HEK293 (cell line): Measurements from ENCODE around the gene MMP11.

Experiments
- CTCF ChIA-PET: fragments of 350-600 bp; formaldehyde crosslinking; extraction: SDS; loops from one replicate; lab custom pipeline; 2021; ENCODE audit warnings: antibody characterized with exemption; lab: Yijun Ruan, JAX
- POLR2A ChIA-PET: fragments of 300-600 bp; formaldehyde crosslinking; extraction: SDS; loops from one replicate; lab custom pipeline; 2020; ENCODE audit warnings: antibody characterized with exemption, inconsistent platforms; lab: Yijun Ruan, JAX
- H3K27ac ChIP-seq: fragments of 200-500 bp; sonication (Bioruptor generic); 2 replicates; pipeline ENCODE4 v1.5.1; 2014; ENCODE audit warnings: low read depth, low read length, control low read depth, inconsistent platforms; ENCODE audit errors: extremely low read depth
- H3K36me3 ChIP-seq, 2 experiments: fragments of 200-500 bp in 1 of 2; sonication (Bioruptor generic) in 1 of 2; 1 replicate in 1 of 2; 2 replicates in 1 of 2; pipeline ENCODE4 v1.5.1; 2014 to 2017; ENCODE audit warnings: inconsistent platforms in 2 of 2, low read length in 2 of 2; ENCODE audit not compliant: control insufficient read depth in 2 of 2, insufficient read depth in 1 of 2
- H3K4me1 ChIP-seq: fragments of 200-500 bp; sonication (Bioruptor generic); 2 replicates; pipeline ENCODE4 v1.5.1; 2014; ENCODE audit warnings: mild to moderate bottlenecking, low read length, inconsistent platforms; ENCODE audit not compliant: control insufficient read depth, insufficient read depth
- H3K4me3 ChIP-seq: 2 replicates; pipeline ENCODE4 v1.5.1; 2011; ENCODE audit warnings: low read depth, mild to moderate bottlenecking, control low read depth, low read length, moderate library complexity
- H3K9me3 ChIP-seq: fragments of 200-500 bp; sonication (Bioruptor generic); 2 replicates; pipeline ENCODE4 v1.5.1; 2014; ENCODE audit warnings: low read depth, low read length, inconsistent platforms; ENCODE audit not compliant: control insufficient read depth, insufficient read depth
- GFI1B ChIP-seq: fragments of 450-650 bp; formaldehyde crosslinking; IDR thresholded peaks from 2 replicates; pipeline ENCODE4 v1.5.1; 2016; ENCODE audit warnings: missing biosample characterization, missing genetic modification characterization
- GLIS1 ChIP-seq: fragments of 450-650 bp; formaldehyde crosslinking; IDR thresholded peaks from 2 replicates; pipeline ENCODE4 v1.5.1; 2016; ENCODE audit warnings: missing biosample characterization, missing genetic modification characterization
- KLF7 ChIP-seq: fragments of 450-650 bp; formaldehyde crosslinking; IDR thresholded peaks from 2 replicates; pipeline ENCODE4 v1.5.1; 2016; ENCODE audit warnings: missing biosample characterization, missing genetic modification characterization, borderline replicate concordance
- OSR2 ChIP-seq: fragments of 450-650 bp; formaldehyde crosslinking; IDR thresholded peaks from 2 replicates; pipeline ENCODE4 v1.5.1; 2016; ENCODE audit warnings: missing biosample characterization, missing genetic modification characterization
- YY2 ChIP-seq: fragments of 450-650 bp; formaldehyde crosslinking; IDR thresholded peaks from 2 replicates; pipeline ENCODE4 v1.5.1; 2016; ENCODE audit warnings: missing biosample characterization, missing genetic modification characterization
- ZBTB44 ChIP-seq: fragments of 450-650 bp; IDR thresholded peaks from 2 replicates; pipeline ENCODE4 v1.5.1; 2018; ENCODE audit warnings: missing biosample characterization, mild to moderate bottlenecking, missing genetic modification characterization
- ZBTB6 ChIP-seq: fragments of 450-650 bp; formaldehyde crosslinking; IDR thresholded peaks from 2 replicates; pipeline ENCODE4 v1.5.1; 2017; ENCODE audit warnings: missing biosample characterization, missing genetic modification characterization
- ZNF114 ChIP-seq: fragments of 450-650 bp; formaldehyde crosslinking; IDR thresholded peaks from 2 replicates; pipeline ENCODE4 v1.5.0; 2017; ENCODE audit warnings: missing biosample characterization, missing genetic modification characterization
- ZNF23 ChIP-seq: fragments of 450-650 bp; formaldehyde crosslinking; IDR thresholded peaks from 2 replicates; pipeline ENCODE4 v1.5.1; 2016; ENCODE audit warnings: missing biosample characterization, missing genetic modification characterization, borderline replicate concordance
- ZNF555 ChIP-seq: fragments of 450-650 bp; formaldehyde crosslinking; conservative IDR thresholded peaks from 2 replicates; pipeline ENCODE4 v1.5.1; 2017; ENCODE audit warnings: missing biosample characterization, mild to moderate bottlenecking, missing genetic modification characterization, inconsistent platforms
- ZNF571 ChIP-seq: fragments of 450-650 bp; formaldehyde crosslinking; IDR thresholded peaks from 2 replicates; pipeline ENCODE4 v1.5.0; 2017; ENCODE audit warnings: missing biosample characterization, missing genetic modification characterization
- ZNF626 ChIP-seq: fragments of 450-650 bp; sonication (Bioruptor Pico); formaldehyde crosslinking; IDR thresholded peaks from 2 replicates; pipeline ENCODE4 v1.5.1; 2018; ENCODE audit warnings: missing biosample characterization, missing genetic modification characterization, inconsistent platforms
- ZNF776 ChIP-seq: fragments of 450-650 bp; formaldehyde crosslinking; IDR thresholded peaks from 2 replicates; pipeline ENCODE4 v1.5.0; 2017; ENCODE audit warnings: missing biosample characterization, missing genetic modification characterization, borderline replicate concordance
- ZNF791 ChIP-seq: fragments of 450-650 bp; formaldehyde crosslinking; IDR thresholded peaks from 2 replicates; pipeline ENCODE4 v1.5.1; 2016; ENCODE audit warnings: missing biosample characterization, missing genetic modification characterization
- ZNF792 ChIP-seq: fragments of 450-650 bp; formaldehyde crosslinking; IDR thresholded peaks from 2 replicates; pipeline ENCODE4 v1.5.1; 2016; ENCODE audit warnings: missing biosample characterization, missing genetic modification characterization
- ZNF830 ChIP-seq: fragments of 450-650 bp; IDR thresholded peaks from 2 replicates; pipeline ENCODE4 v1.5.0; 2018; ENCODE audit warnings: missing biosample characterization, missing genetic modification characterization, low read depth, mild to moderate bottlenecking, moderate library complexity
- ZNF837 ChIP-seq: fragments of 450-650 bp; formaldehyde crosslinking; IDR thresholded peaks from 2 replicates; pipeline ENCODE4 v1.5.1; 2016; ENCODE audit warnings: missing biosample characterization, missing genetic modification characterization
- TF ChIP-seq, protein P1 (sequence below): IDR thresholded peaks from 2 replicates; pipeline ENCODE4 v1.6.1; 2011; ENCODE audit warnings: mild to moderate bottlenecking, low read depth, low read length, borderline replicate concordance

The MMP11 gene

DNA sequence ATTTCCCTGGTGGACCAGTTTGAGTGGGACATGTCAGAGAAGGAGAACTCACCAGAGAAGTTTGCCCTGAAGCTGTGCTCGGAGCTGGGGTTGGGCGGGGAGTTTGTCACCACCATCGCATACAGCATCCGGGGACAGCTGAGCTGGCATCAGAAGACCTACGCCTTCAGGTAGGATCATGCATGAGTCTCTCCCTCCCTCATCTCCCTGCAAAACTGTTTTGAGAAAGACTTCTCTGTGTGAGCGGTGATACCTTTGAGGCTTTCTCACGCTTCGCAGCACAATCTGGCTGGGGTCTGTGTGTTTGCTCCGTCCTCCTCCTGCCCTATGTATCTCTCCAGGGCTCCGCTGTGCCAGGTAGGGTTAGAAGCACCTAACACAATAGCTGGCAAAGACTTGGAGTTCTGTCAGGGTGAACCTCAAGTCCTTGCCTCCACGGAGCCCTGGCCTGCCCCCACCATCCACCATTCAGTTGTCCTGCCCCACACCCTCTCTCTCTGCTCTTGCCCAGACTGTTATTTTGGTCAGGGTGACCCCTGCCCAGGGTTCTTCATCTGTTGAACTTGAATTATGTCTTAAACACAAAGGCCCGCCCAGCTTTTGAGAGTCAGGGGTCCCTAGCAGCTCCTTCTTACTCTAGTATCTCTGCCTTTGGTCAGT is 52.7 kb downstream of the MMP11 start:
- ChIA-PET POLR2A (interaction anchor here (0.8 kb wide), 1 partner anchor 24 kb away, joined by 3 read pairs; no protein-coding TSS in a partner anchor), CTCF (no interaction called here)
- H3K36me3 ChIP-seq, result peaks cover 32 to 91% of the 10 kb centered on the region in 2 experiments
- TF ChIP-seq ZNF830 (tag by site-specific recombination), result no peak
- peak overlapping the region; percentile 68 for H3K27ac ChIP-seq
- no peak overlapping the region for H3K4me3 ChIP-seq
- no peaks in the 10 kb centered on the region for H3K9me3 ChIP-seq
- no peaks in the 10 kb centered on the region for H3K4me1 ChIP-seq

DNA sequence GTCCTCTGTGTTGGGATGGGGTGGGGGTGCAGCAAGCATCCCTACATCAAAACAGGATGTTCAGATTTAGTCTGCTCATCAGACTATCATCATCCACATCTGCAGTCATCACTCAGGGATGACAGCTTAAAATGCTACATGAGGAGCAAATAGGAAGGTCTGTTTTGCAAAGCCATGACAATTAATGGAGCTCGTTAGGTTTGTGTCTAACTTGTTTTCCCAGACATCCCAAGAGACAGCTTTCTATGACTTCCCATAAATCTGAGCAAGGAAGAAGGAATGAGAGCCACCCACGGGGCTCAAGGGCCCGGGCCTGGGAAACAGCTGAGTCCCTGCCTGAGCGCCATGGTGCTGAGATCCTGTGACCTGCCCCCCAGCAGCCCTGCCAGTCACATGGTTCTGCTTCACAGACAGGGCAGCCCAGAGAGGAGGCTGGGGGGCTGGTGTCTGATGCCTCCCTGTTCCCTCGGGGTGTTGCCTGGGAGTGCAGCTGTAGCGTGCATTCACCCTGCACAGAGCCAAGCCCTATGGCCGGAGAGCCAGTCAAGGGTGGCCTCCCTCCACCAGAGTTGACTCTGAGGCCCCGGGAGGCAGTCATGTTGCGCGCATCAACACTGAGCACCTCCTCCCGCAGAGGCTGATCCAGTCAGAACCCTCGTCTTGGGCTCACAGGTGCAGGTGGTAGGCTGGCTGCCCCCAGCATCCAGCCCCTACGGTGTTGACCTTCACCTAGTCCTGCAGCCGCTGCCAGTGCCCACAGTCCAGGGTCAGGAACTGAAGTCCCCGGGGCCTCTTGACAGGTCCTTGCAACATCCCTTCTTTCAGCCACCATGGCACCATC is 54.1 kb downstream of the MMP11 start:
- no peak overlapping the region for H3K4me3 ChIP-seq
- H3K4me1 ChIP-seq, result no peaks in the 10 kb centered on the region
- peaks cover 25 to 88% of the 10 kb centered on the region in 2 experiments for H3K36me3 ChIP-seq
- TF ChIP-seq ZNF837 (tag by site-specific recombination) (no peak), GLIS1 (tag by site-specific recombination) (peak; percentile 38; the same call in 1 of the 2 replicates), OSR2 (tag by site-specific recombination) (0 out of 2 replicates have a peak, but pooled peaks have one; percentile 2)
- ChIA-PET POLR2A (no interaction called here), CTCF (interaction anchor here (0.6 kb wide), 2 partner anchors 78 to 287 kb away, joined by 3 to 4 read pairs; no protein-coding TSS in a partner anchor)
- no peaks in the 10 kb centered on the region for H3K9me3 ChIP-seq
- H3K27ac ChIP-seq, result peak overlapping the region; percentile 68

DNA sequence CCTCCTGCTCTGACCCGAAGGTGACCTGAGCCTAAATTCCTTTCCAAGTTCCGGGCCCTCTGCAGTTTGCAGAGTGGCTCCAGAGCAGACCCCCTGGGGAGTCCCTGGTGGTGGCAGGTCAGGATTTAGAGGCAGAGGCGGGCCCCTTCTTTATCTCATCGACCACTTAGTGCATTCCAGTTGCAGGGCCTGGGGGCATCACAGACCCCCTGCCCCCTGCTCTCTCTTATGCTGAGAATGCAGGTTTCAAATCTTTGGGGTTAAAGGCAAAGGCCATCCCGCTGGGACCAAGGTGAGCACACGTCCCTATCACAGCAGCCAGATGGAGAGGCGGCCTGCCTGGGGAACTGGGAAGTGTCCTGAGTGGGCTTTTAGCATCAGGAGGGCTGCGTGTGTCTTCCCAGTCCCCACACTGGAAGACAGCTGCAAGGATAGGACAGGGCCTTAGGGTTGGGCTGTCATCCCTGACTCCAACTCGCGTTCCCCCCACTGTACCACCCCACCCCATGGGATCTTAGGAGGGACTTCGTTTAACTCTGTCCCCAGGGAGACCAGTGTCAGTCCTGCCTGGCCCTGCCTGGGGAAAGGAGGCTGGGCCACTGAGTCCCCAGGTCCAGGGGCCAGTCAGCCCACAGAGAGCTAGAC is 54.8 kb downstream of the MMP11 start:
- CTCF ChIA-PET, result no interaction called here

More for the DNA sequence above, 54.8 kb downstream of the MMP11 start:
- no peak for TF ChIP-seq GFI1B
- TF ChIP-seq ZNF571 (tag by site-specific recombination), result no peak
- no peak for TF ChIP-seq YY2 (tag by site-specific recombination)
- no peak for TF ChIP-seq ZBTB44 (tag by site-specific recombination)
- TF ChIP-seq, protein P1, sequence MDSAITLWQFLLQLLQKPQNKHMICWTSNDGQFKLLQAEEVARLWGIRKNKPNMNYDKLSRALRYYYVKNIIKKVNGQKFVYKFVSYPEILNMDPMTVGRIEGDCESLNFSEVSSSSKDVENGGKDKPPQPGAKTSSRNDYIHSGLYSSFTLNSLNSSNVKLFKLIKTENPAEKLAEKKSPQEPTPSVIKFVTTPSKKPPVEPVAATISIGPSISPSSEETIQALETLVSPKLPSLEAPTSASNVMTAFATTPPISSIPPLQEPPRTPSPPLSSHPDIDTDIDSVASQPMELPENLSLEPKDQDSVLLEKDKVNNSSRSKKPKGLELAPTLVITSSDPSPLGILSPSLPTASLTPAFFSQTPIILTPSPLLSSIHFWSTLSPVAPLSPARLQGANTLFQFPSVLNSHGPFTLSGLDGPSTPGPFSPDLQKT, result no peak
- TF ChIP-seq ZNF776 (tag by site-specific recombination), result no peak
- TF ChIP-seq ZBTB6, result no peak
- TF ChIP-seq ZNF114, result no peak
- no peak for TF ChIP-seq ZNF791 (tag by site-specific recombination)
- TF ChIP-seq ZNF792, result no peak
- TF ChIP-seq ZNF23 (tag by site-specific recombination), result no peak
- TF ChIP-seq KLF7, result no peak
- TF ChIP-seq ZNF555, result no peak
- no peak for TF ChIP-seq ZNF626
- Histone ChIP-seq H3K36me3 (peaks cover 22 to 88% of the 10 kb centered on the region in 2 experiments), H3K4me1 (no peaks in the 10 kb centered on the region), H3K9me3 (no peaks in the 10 kb centered on the region), H3K27ac (no peak overlapping the region), H3K4me3 (no peak overlapping the region)
- POLR2A ChIA-PET, result interaction anchor here (1.4 kb wide), 1 partner anchor 30 kb away, joined by 5 read pairs; the partner anchor contains the start of gene SLC2A11
